ENCODE data around the gene TBX10.
"Not testable (repeated sequence)": the region's sequence is repeated elsewhere in the genome, so short reads cannot be mapped to it uniquely, and the experiment has no call there.

The TBX10 gene

GRCh38 chr11:67599149-67599548, 40.4 kb downstream of the TBX10 start:
- DNase-seq (ENCODE audit: low read depth in 2 of 2), result no peak

DNA sequence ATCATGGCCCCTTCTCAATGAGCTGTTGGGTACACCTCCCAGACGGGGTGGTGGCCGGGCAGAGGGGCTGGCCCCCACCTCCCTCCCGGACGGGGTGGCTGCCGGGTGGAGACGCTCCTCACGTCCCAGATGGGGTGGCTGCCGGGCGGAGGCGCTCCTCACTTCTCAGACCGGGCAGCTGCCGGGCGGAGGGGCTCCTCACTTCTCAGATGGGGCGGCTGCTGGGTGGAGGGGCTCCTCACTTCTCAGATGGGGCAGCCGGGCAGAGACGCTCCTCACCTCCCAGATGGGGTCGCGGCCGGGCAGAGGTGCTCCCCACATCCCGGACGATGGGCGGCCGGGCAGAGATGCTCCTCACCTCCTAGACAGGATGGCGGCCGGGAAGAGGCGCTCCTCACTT, 41.6 kb downstream of the TBX10 start:
- not testable (repeated sequence) for DNase-seq (ENCODE audit: low read depth in 2 of 2)

DNA sequence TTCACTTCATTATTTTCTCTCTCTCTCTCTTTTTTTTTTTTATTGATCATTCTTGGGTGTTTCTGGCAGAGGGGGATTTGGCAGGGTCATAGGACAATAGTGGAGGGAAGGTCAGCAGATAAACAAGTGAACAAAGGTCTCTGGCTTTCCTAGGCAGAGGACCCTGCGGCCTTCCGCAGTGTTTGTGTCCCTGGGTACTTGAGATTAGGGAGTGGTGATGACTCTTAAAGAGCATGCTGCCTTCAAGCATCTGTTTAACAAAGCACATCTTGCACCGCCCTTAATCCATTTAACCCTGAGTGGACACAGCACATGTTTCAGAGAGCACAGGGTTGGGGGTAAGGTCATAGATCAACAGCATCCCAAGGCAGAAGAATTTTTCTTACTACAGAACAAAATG, 42.1 kb downstream of the TBX10 start:
- DNase-seq (ENCODE audit: low read depth in 2 of 2), result not testable (repeated sequence)

GRCh38 chr11:67596753-67597300, 42.7 kb downstream of the TBX10 start:
- no peak for DNase-seq (ENCODE audit: low read depth in 2 of 2)

GRCh38 chr11:67594480-67594879, 45.1 kb downstream of the TBX10 start:
- no peak for DNase-seq (ENCODE audit: low read depth in 2 of 2)

DNA sequence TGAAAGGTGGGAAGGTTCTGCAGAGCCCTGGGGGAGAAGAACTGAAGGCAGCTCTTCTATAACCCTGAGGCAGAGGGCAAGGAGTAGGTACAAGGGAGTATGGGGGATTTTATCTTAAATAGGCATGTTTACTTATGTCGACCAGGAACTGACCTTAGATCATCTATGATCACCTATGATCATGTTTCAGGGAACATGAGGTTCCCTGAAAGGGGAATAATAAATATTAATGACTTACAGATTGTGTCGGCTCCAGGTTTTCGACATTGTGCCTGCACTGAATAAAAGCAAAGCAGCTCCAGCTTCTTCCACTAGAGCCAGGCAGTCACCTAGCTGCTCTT, 46.0 kb downstream of the TBX10 start:
- DNase-seq (ENCODE audit: low read depth in 2 of 2), result no peak

DNA sequence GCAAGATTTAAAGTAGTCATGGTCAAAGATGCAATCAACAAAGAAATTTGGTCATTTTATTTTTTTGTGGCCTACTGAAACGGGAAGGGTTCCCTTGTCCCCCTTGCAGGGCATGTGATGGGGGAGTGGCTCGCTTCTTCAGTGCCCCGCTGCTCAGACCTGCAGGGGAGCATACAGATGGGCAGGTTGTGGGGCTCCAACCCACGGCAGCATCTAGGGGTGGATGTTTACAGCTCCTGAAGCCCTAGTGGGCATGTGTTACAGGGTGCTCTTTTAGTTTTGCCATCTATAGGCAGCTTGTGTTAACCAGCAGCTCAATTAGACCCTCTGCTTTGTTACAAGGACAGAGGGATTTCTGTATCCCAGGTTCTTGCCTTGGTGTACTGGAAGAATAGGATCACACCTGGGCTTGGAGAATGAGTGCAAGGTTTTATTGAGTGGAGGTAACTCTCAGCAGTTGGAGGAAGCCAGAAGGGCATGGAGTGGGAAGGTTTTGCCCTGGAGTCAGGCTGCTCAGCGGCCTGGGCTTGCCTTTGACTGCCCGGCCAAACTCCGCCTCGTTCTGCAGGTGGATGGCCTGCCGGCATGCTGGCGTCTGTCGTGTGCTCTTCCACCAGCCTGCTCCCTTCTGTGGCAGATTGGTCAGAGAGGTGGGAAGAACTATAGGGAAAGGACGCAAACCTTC, 46.5 kb downstream of the TBX10 start:
- DNase-seq (ENCODE audit: low read depth in 2 of 2), result no peak

DNA sequence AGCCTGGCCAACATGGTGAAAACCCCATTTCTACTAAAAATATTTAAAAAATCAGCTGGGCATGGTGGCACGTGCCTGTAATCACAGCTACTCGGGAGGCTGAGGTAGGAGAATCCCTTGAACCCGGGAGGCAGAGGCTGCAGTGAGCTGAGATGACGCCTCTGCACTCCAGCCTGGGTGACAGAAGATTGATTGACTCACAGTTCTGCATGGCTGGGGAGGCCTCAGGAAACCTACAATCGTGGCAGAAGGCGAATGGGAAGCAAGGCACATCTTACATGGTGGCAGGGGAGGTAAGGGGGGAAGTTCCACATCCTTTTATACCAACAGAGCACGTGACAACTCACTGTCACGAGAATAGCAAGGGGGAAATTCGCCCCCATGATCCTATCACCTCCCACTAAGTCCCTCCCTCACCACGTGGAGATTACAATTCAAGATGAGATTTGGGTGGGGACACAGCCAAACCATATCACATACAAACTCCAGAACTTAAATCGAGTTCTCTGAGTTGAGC, 50.6 kb downstream of the TBX10 start:
- DNase-seq (ENCODE audit: low read depth in 2 of 2), result not testable (repeated sequence)

- DNase-seq (ENCODE audit: low read depth in 2 of 2), result no peak
Observed at GRCh38 chr11:67588136-67588503, 51.4 kb downstream of the TBX10 start.

DNA sequence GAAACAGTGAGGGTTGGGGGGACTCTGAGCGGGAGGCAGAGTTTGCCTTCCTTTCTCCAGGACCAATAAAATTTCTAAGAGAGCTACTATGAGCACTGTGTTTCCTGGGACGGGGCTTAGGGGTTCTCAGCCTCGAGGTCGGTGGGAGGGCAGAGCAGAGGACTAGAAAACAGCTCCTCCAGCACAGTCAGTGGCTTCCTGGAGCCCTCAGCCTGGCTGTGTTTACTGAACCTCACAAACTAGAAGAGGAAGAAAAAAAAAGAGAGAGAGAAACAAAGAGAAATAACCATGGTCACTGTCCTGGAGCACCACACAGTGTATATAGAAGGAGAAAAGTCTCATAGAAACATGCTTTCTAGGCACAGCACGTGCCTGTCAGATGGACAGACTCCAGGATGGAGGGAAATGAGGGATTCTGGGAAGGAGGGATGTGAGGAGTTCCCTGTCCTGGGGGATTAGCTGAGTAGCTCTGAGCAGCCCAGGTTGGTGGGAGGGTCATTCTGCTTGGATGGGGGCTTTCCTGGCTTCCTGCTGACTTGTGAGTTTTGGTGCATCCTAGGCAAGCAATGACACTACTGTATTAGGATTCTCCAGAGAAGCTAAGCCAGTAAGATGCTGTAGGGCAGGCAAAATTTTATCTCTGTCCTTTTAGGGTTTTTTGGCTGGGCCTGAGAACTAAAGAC, 52.9 kb downstream of the TBX10 start:
- no peak for DNase-seq (ENCODE audit: low read depth in 2 of 2)

DNA sequence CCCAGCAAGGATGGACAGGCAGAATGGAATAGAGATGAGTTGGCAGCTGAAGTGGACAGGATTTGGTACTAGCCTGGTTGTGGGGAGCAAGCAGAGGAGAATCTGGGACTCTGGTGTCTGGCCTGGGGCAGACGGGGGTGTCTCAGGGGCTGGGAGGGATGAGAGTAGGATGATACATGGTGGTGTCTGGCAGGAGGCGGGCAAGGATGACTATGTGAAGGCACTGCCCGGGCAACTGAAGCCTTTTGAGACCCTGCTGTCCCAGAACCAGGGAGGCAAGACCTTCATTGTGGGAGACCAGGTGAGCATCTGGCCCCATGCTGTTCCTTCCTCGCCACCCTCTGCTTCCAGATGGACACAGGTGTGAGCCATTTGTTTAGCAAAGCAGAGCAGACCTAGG, 53.7 kb downstream of the TBX10 start:
- DNase-seq (ENCODE audit: low read depth in 2 of 2), result no peak

- DNase-seq (ENCODE audit: low read depth in 2 of 2), result no peak
Observed at GRCh38 chr11:67584881-67585873, 54.4 kb downstream of the TBX10 start.

DNA sequence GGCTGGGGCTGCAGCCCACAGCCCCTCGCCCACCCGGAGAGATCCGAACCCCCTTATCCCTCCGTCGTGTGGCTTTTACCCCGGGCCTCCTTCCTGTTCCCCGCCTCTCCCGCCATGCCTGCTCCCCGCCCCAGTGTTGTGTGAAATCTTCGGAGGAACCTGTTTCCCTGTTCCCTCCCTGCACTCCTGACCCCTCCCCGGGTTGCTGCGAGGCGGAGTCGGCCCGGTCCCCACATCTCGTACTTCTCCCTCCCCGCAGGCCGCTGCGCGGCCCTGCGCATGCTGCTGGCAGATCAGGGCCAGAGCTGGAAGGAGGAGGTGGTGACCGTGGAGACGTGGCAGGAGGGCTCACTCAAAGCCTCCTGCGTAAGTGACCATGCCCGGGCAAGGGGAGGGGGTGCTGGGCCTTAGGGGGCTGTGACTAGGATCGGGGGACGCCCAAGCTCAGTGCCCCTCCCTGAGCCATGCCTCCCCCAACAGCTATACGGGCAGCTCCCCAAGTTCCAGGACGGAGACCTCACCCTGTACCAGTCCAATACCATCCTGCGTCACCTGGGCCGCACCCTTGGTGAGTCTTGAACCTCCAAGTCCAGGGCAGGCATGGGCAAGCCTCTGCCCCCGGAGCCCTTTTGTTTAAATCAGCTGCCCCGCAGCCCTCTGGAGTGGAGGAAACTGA, 55.2 kb downstream of the TBX10 start:
- no peak for DNase-seq (ENCODE audit: low read depth in 2 of 2)

DNA sequence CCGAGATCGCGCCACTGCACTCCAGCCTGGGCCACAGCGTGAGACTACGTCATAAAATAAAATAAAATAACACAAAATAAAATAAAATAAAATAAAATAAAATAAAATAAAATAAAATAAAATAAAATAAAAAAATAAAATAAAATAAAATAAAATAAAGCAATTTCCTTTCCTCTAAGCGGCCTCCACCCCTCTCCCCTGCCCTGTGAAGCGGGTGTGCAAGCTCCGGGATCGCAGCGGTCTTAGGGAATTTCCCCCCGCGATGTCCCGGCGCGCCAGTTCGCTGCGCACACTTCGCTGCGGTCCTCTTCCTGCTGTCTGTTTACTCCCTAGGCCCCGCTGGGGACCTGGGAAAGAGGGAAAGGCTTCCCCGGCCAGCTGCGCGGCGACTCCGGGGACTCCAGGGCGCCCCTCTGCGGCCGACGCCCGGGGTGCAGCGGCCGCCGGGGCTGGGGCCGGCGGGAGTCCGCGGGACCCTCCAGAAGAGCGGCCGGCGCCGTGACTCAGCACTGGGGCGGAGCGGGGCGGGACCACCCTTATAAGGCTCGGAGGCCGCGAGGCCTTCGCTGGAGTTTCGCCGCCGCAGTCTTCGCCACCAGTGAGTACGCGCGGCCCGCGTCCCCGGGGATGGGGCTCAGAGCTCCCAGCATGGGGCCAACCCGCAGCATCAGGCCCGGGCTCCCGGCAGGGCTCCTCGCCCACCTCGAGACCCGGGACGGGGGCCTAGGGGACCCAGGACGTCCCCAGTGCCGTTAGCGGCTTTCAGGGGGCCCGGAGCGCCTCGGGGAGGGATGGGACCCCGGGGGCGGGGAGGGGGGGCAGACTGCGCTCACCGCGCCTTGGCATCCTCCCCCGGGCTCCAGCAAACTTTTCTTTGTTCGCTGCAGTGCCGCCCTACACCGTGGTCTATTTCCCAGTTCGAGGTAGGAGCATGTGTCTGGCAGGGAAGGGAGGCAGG, 56.0 kb downstream of the TBX10 start, which contains the start of gene GSTP1:
TSS of gene GSTP1 (plus strand) at position 566 of the 958 bp plus-strand sequence. CDS start at position 598, 32 bp downstream.
- DNase-seq (ENCODE audit: low read depth in 2 of 2), result peak; percentile 36 to 64

GRCh38 chr11:67582011-67582410, 57.6 kb downstream of the TBX10 start:
- DNase-seq (ENCODE audit: low read depth in 2 of 2), result no peak

GRCh38 chr11:67581469-67581868, 58.1 kb downstream of the TBX10 start:
- no peak for DNase-seq (ENCODE audit: low read depth in 2 of 2)

Measured in stimulated activated CD4-positive, alpha-beta T cell treated with anti-CD3 and anti-CD28 coated beads, Interleukin-1b, Interleukin-23, amount 100 ng/mL, for 1 hour (primary cell).